SK-N-SH (cell line): ENCODE results near the gene C11orf54.

Experiments
- CTCF ChIP-seq: fragments of 200-600 bp; sonication (generic); IDR thresholded peaks from 2 replicates; pipeline ENCODE4 v1.6.1; 2017; ENCODE audit warnings: antibody characterized with exemption, mild to moderate bottlenecking, moderate library complexity
- ELF1 ChIP-seq: IDR thresholded peaks from 2 replicates; pipeline ENCODE4 v1.4.0; 2012
- EP300 ChIP-seq, 2 experiments: IDR thresholded peaks; 2 replicates each; pipeline versions ENCODE4 v1.4.0 to v1.6.1; 2012; ENCODE audit warnings: borderline replicate concordance in 1 of 2, low read depth in 1 of 2, low read length in 1 of 2
- MXI1 ChIP-seq: IDR thresholded peaks from 2 replicates; pipeline ENCODE4 v1.6.1; 2012; ENCODE audit warnings: mild to moderate bottlenecking, low read depth, low read length, improper control_type of control experiment
- NRF1 ChIP-seq: IDR thresholded peaks from 2 replicates; pipeline ENCODE4 v1.6.1; 2012; ENCODE audit warnings: low read depth, mild to moderate bottlenecking, low read length
- POLR2AphosphoS5 ChIP-seq: IDR thresholded peaks from 2 replicates; pipeline ENCODE4 v1.6.1; 2012; ENCODE audit warnings: low read depth, low read length
- RAD21 ChIP-seq: IDR thresholded peaks from 2 replicates; pipeline ENCODE4 v1.6.1; 2012; ENCODE audit warnings: mild to moderate bottlenecking, low read length
- REST ChIP-seq: IDR thresholded peaks from 2 replicates; pipeline ENCODE4 v1.6.1; 2012; ENCODE audit warnings: mild to moderate bottlenecking, low read depth, low read length, moderate library complexity
- RFX5 ChIP-seq: IDR thresholded peaks from 2 replicates; pipeline ENCODE4 v1.6.1; 2012; ENCODE audit warnings: mild to moderate bottlenecking, improper control_type of control experiment, low read length
- SIN3A ChIP-seq: IDR thresholded peaks from 2 replicates; pipeline ENCODE4 v1.6.1; 2012; ENCODE audit warnings: low read depth, mild to moderate bottlenecking, low read length, moderate library complexity, borderline replicate concordance

GRCh38 chr11:93712678-93713077, 28.8 kb upstream of the C11orf54 start:
- TF ChIP-seq CTCF = no peak
- TF ChIP-seq MXI1 = no peak
- no peak for TF ChIP-seq SIN3A
- no peak for TF ChIP-seq REST
- no peak for TF ChIP-seq RAD21
- no peak for TF ChIP-seq RFX5
- no peak for TF ChIP-seq EP300 (IDR thresholded peaks at IDR 0.05; ENCODE audit: borderline replicate concordance in 1 of 2, low read depth in 1 of 2, low read length in 1 of 2)
- no peak for TF ChIP-seq NRF1
- TF ChIP-seq POLR2AphosphoS5 = no peak
- no peak for TF ChIP-seq ELF1
